Activated T-cell treated with anti-CD3 and anti-CD28 coated beads for 24 hours (primary cell): ENCODE data around the gene SSUH2.

Experiments used
- DNase-seq: peaks from one replicate; pipeline ENCODE4 v3.0.0-alpha.2; 2020; ENCODE audit warnings: low read depth

SSUH2 gene

DNA sequence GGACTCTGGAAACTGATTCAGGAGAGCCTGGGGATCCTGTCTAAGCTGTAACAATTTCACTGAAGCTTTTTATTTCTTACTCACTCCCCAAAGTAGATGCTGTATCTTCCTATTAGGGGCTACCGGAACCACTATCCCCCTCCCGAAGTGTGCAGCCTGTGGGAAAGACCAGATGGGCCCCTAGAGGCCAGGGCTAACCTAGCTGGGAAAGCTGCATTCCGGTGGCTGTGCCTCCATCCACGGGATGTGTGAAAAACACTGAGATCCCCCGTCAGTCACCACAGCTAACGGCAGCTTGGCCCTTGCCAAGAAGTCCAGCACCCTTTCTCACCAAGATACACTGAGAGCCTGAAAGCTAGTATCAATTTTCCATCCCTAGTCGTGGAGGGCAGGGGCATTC is 3.1 kb downstream of the SSUH2 start:
- no peak for DNase-seq

DNA sequence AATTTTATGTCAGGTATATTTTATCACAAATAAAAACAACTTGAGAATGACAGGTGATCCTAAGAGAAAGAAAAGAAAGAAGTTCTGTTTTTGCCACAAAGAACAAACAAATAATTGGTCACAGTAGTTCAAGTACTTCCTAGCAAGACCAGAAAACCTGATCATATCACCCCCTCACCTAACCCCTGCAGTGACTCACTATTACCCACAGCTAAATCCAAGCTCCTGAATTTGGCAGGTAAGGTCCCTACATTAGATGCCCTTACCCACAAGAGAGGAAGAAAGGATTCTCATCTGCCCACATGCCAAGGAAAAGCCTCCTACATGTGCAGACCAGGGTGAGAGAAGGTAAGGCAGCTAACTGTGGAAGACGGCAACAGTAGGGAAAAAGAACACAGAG is 4.4 kb downstream of the SSUH2 start:
- DNase-seq, result no peak

DNA sequence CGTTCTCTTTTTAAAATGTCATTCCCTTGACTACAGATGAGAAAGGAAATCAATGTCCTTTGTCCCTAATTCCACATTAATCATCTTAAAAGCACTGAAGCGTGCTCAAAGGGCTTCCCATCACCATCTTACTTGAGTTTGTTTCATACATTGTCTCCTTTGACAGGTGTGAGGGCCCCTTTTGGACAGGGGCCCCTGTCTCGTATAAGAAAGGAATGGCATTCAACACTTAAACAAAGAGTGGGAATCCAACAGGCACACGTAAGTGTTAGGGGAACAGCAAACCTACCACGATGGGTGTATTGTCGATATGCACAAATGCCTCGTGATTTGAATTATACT is 5.0 kb downstream of the SSUH2 start:
- DNase-seq, result no peak

DNA sequence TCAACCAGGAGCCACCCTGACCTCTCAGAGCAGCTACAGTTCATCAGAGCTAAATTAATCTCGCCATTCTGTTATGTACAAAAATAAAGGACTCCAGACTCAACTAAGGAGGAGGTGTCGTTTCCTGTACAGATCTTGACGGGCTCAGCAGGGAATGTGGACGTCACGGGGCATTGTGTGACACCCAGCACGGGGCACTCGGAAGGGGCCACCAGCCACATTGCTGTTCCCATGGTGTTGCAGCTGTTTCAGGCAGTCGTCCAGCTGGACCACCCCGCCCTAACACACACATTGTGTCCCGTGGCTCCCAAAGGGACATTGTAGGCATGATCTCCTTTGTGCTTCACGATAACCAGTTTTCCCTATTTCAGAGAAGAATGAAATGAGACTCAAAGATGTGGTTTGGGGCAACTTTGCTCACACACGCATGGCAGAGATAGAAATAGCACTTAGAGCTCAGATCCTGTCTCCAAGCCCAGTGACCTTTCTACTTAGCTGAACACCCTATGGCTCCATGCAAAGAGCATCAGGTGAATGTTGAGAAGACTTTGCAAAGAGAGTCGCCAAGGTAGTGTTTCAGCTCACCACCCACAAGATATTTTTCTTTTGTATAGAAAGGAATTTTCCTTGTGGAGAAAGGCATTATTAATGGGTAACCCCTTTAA is 5.5 kb downstream of the SSUH2 start:
- no peak for DNase-seq

DNA sequence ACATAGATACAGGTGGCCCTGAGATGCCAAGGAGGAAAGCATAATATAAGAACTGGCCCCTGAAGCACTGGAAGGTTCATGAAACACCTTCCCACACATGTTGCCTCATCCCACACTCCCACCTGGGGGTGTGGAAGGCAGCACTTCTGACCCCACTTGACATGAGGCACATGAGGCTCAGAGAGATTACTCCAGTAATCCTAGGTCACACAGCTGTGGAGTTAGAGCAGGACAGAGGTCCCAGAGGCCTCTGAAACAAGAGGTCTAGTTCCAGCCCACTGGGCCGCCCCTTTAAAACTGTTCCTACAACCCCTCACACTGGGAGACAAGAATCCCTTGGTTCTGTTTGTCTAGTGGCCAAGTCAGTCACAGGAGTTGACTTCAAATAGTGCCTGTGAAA is 7.2 kb downstream of the SSUH2 start:
- DNase-seq, result no peak

DNA sequence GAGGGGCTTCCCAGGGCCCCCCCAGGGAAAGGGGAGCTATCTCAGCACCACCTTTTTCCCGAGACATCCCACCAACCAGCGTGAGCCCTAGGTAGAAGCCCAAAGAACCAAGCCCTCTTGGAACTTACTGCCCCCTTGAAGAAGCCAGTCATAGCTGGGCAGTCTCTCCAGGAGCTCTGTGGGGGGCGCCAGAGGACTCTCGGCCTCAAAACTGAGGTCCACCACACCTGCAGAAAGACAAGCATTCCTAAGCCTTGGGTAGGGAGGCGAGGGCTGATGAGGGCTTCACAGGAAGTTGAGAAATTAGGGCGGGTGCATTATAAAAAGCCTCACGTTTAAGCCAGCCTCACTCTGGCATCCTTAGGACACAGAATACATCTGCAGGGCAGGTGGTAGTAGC is 9.0 kb downstream of the SSUH2 start:
- DNase-seq, result no peak

DNA sequence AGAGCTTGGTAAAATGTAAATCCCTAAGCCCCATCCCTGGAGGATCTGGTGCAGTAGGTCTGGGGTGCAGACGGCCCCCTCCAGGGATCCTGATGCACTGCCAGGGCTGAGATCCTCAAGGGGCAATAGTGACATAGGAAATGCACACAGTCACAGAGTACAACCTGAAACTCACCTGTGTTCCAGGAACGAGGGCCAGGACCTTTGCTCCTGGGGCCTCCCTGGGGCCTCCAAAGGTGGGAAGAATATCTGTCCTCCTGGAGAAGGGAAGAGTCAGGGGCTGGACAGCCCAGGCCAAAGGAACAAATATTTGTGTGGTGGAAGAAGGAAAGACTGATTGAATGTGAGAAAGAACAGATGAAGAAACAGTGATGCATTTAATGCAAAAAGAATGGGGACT is 9.5 kb downstream of the SSUH2 start:
- no peak for DNase-seq

DNA sequence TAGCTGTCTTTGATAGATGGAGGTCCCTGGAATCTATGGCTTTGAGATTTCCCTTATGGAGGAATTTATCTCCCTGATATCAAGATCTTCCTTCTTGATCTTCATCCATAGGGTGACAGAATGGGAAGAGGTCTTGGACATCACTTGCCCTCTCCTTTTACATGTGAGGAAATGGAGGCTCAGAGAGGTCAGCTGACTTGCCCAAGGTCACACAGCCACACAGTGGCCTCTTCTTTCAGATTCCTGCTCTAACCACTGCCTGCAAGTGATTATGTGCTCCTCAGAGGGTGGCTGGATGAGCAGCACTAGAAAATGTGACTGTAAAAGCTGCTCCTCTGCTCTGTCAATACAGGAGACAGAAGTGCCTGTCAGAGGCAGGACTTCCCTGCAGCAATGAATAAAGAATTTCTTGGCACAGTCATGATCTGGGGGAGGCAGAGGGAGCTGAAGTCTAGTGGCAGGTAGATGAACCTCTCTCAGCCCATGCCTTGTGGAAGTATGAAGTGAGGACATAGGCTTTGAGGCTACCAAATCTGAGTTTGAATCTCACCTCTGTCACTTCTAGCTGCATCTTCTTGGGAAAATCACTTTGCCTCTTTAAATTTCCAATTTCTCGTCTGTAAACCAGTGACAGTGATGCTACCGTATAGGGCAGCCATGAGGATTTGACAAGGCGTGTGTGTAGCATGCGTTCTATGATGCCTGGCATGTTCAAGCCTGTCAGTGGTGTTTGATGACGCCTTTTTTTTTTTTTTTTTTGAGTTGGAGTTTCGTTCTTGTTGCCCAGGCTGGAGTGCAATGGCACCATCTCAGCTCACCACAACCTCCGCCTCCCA is 12.0 kb downstream of the SSUH2 start:
- DNase-seq, result no peak

DNA sequence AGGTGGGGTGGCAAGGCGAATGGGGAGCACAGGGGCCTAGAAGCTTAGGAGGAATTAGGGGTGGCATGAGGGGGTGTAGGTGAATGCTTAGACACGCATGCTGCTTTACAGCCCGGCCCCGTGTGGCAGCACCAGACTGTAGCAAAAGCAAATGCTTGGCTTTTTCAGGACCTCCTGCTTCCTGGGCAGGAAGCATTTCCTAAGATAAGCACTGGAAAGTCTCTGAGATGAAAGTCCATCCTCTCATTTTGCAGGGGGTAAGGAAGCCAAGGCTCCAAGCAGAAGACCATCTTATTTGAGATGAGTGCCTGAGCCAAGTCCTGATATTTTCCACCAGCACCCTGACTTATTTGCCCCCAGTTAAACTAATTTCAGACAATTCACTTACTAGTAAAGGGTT is 12.9 kb downstream of the SSUH2 start:
- no peak for DNase-seq

DNA sequence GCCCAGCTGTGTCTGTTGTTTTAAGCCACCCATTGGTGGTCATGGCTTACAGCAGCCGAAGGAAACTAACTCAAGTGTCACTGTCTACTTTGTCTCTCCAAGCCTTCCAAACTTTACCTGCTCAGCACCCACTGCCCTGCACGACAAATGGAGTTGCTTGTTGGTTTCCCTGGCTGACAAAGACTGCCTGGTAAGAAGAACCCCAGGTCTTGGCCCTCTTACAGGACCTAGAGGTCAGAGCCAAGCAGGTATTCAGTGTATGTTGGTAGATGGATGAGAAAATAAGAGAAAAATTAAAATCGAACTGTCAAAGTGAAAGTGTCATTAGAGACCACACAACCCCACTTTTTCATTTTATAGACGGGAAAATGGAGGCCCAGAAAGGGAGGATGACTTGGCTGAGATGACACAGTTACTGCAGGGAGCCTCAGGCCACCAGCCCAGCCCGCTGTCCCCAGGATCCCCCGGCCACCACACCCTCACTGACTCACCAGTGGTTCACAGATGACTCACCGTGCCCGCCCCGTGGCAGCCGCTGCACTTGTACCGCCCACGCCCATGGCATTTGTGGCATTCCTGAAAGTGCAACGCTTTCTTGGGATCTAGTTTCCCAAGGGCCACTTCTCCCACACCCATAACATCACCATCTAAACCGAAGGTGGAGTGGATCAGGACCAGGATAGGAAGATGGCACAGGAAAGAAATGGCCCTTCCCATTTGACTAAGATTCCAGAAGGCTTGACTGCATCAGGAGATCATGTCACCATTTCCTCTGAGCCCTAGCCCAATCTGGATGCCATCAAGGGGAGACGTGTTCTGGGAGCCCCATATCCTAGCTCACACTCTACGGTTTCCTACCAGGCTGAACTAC is 15.2 kb downstream of the SSUH2 start:
- peak; percentile 43 for DNase-seq

DNA sequence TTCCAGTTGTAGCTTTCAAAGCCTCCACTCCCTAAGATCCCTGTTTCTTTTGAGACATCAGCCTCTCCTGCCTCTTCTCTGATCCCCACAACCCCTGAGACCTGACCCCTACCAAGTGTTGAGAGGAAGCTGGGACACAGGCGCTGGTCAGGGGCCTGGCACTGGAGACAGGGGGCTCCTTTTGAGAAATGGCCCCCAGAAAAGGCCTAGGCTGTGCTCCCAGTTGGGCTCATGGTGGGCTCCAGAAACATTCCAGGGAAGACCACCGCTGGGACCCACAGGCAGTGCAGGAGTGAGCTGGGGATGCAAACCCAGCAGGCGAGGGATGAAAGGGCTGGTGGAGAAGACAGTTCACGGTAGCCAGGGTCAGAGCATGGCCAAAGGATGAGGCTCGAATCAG is 16.6 kb downstream of the SSUH2 start:
- no peak for DNase-seq

DNA sequence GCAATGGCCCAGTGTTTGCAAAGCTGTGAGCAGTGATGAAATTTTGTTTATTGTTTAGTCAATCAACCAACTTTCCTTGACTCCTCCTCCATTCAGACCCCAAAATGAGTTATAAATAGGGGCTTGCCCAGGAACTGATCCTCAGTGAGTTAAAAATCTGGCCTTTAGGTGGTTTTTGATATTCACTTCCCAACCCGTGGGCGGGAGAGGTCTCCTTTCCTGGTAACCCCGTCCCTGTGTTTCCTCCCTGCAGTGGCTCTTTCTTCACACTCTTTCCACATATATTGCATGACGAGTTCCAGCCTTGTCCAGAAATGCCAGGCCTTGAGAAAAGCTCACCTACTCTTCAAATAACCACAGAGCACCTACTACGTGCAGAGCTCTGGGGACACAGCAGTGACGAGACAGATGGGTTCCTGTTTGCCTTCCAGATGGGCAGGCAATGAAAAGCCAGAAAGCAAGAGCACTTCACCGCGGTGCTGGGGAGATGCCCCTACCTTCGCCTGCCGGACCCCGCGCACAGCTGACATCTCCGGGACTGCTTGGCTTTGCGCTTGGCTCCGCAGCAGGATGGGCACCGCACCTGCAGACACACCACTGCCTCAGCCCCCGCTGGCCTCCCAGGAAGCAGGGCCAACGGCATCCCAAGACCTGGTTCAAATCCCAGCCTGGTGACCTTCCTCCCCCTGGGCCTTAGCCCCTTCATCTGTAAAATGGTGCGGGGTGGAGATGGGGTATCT is 17.2 kb downstream of the SSUH2 start:
- no peak for DNase-seq

DNA sequence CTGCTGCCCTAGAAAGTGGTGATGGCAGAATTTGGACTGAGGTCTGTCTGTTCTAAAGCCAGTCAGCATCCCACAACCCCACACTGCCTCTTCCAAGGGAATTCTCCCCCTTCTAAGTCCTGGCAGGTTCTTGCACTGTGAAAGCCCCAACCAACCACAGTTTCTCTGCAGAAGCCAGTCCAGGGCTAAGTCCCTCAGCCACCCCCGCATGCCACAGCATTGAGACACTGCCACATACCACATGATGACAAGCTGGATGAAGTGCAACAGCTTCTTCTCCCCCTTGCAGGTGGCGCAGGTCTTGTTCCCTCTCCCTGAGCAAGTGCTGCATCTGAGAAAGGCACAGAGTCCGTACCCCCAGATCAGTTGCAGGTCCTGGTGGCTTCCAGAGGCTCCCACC is 18.6 kb downstream of the SSUH2 start:
- no peak for DNase-seq

DNA sequence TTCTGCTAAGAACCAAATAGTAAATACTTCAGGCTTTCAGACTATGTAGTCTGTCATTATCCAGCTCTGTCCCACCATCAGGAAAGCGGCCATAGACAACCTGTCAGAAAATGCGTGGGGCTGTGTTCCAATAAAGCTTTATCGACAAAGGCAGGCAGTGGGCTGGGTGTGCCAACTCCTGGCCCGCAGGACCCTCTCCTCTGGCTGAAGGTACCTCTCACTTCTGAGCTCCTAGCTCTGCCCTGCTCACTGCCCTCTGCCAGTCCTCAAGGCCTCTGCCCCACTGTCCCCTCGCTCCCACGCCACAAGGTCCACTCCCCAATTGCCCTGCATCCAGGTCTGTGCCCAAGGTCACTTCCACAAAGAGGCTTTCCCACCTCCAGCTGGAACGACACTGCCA is 20.0 kb downstream of the SSUH2 start:
- no peak for DNase-seq

DNA sequence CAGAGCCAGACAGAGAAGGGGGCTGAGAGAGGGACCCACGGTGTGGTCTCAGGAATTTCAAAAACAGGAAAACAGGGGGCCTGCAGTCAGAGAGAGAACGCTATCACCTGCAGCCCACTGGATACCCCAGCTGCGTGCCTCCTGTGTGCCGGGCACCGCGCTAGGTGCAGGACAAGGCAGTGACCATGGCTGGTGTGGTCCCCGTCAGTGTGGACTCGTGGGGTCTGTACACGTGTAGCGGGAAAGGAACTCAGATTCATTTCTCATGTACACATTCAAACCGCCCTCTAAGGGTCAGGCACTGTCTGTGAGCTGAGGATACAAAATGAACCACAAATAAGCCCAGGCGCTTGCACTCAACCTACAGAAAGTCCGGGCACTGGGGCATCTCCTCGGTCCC is 20.9 kb downstream of the SSUH2 start:
- DNase-seq, result no peak

DNA sequence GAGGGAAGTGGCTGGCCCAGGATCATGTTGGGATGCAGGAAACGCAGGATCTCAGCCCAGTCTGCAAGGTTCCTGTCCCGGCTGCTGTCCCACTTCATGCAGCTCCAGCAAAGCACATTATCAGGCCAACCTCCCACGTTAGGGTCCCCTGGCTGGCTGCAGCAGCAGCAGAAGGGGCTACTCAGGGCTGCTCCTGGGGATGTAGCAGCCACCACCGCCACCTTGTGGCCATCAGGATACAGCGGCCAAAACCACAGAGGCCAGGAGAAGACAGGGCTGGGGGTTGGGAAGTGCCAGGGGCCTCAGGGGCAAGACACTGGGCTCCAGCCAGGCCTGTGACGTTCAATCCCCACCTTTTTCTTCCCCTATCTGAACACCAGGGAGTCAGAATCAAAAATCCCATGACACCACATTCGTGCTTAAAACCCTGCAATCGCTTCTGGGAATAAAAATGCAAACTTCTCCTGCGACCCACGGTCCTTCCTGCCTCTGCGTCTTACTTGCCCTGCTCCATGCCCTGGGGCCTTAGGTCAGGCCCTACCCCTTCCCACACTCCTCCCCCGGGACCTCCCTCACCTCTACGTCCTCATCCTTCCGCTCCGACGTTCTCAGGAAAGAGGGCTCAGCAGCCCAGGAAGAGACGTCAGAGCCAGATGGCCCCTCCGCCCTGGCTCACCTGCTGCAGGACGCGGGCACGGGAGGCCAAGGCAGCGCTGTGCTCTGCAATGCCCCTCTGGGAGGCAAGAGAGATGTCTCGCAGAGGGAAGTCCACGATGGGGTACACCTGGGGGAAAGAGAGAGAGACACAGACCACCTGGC is 21.5 kb downstream of the SSUH2 start:
- DNase-seq, result peak; percentile 14

DNA sequence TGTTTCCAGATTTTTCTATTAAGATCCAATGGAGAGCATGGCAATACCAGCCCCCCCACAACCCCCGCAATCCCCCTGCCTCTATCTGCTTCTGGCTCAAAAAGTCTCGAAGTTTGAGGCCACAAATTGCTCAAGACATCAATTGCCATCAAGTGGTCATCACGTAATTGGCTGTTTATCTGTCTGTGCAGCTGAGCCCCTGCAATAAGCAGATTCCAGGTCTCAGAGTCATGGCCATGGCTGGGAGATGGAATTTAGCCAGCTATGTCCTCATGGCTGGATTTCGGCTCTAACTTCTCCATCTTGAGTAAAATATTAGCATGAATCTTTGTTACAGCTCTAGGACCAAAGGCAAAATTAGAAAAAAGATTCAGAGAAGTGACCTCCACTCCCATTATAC is 22.7 kb downstream of the SSUH2 start:
- DNase-seq, result no peak

DNA sequence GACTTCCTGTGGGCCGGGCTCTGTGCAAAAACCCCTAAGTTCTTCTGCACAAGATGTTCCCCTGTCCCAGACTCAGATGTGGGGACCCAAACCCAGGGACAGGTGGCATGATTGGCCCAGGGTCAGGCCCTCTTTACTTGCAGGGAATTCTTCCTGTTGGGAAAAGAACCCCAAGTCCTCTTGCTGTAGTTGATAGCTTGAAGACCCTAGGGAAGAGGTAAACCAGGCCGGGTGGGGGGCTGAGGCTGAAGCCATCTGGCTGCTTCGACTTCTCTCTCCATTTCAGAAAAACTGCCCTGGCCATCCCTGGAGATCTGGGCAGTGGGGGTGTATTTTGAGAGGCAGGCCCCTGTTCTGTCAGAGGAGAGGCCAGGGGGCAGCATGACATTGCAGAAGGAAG is 23.5 kb downstream of the SSUH2 start:
- no peak for DNase-seq

DNA sequence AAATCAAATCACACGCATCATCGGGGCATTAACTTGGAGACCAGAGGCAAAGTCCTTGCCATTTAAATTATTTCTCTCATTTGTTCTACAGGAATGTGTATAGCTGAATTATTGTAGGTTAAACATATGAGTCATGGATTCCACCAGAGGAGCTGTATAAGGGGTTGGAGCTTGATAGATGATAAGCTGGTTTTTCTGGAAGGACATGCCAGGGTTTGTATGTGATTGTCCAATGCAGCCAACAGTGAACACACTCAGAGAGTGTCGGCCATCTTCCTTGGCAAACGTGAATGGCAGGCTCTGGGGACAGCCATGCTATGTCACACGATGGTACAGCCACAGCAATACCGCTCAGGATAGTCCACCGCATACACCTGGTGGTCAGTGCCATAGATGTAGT is 25.1 kb downstream of the SSUH2 start:
- no peak for DNase-seq

DNA sequence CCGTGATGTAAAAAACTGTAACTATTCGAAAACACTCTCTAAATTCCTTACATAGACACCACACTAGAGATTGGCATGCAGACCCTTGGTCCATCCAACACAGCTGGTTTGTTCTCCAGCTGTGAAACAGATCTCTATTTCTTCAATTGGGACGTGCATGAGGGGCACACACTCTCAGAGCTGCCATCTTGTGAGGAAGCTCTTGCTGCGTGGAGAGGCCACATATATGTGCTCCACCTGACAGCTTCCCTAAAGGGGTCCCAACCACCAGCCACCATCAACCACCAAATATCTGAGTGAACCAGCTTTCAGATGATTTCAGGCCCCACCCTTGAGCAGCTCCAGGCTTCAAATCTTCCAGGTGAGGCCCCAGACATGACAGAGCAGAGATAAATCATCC is 25.6 kb downstream of the SSUH2 start:
- DNase-seq, result no peak

DNA sequence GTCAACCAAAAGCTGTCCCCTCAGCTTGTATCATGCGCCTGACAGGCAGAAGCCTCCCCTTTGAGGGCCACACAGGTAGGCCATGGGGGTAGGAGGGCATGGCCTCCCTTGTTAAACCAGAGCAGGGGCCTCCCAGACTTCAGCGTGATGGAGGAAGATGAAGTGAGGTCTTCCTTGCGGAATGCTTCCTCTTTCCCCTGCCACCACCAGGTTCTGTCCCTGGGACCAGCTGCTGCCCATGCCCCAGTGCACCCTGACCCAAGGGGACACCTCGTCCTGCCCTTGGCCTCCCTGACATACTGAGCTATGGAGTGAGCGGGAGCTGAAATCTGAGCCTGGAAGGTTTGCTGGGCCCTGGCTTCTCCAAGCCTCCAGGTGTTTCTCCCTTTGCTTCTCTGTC is 26.7 kb downstream of the SSUH2 start:
- DNase-seq, result no peak
